Heart right ventricle (tissue), 16 donors: Measurements from ENCODE around the gene SOBP. TPM values are rescaled to one million over a fixed set of nuclear protein-coding genes. Genes with fewer than 3 reads are reported as not detected.

Experiments used
- ATAC-seq, 8 donors: fragments of 200-7000 bp; cut with Tn5 transposase; one replicate each; pipeline ENCODE4 v1.9.1; 2020; ENCODE audit warnings: mild to moderate bottlenecking in 8 of 8, moderate library complexity in 8 of 8, moderate number of reproducible peaks in 1 of 8
- DNase-seq, 2 donors: peaks; one replicate each; pipeline ENCODE4 v3.0.0-alpha.2; 2020
- H3K27ac ChIP-seq, 10 donors: fragments of 200-600 bp; sonication (generic) in 2 of 10; one replicate each; pipeline versions ENCODE4 v1.5.0 to v1.8.0; 2020 to 2022; ENCODE audit warnings: mild to moderate bottlenecking in 3 of 10
- H3K27me3 ChIP-seq, 7 donors: fragments of 200-600 bp; one replicate each; pipeline ENCODE4 v1.8.0; 2021 to 2022; ENCODE audit warnings: mild to moderate bottlenecking in 2 of 7
- H3K36me3 ChIP-seq, 9 donors: fragments of 200-600 bp; sonication (generic) in 1 of 9; one replicate each; pipeline versions ENCODE4 v1.5.0 to v1.8.0; 2020 to 2022; ENCODE audit warnings: mild to moderate bottlenecking in 2 of 9
- H3K4me1 ChIP-seq, 9 donors: fragments of 200-600 bp; sonication (generic) in 1 of 9; one replicate each; pipeline versions ENCODE4 v1.5.0 to v1.8.0; 2020 to 2022; ENCODE audit warnings: mild to moderate bottlenecking in 4 of 9
- H3K4me3 ChIP-seq, 10 donors: fragments of 200-600 bp; sonication (generic) in 2 of 10; one replicate each; pipeline versions ENCODE4 v1.5.0 to v1.8.0; 2020 to 2022; ENCODE audit warnings: mild to moderate bottlenecking in 7 of 10, moderate library complexity in 2 of 10
- H3K9me3 ChIP-seq, 11 donors: fragments of 200-600 bp in 10 of 11; sonication (generic) in 2 of 11; one replicate each; pipeline versions ENCODE4 v1.5.0 to v1.8.0; 2013 to 2022; ENCODE audit warnings: mild to moderate bottlenecking in 2 of 11, control low read depth in 1 of 11, moderate library complexity in 1 of 11
- WGBS, 2 donors: extraction: QIAGEN DNeasy Blood & Tissue Kit; methylation state at CpG; one replicate each; pipeline ENCODE4 v1.1.7; 2013; ENCODE audit warnings: inconsistent platforms in 1 of 2; 5-methylcytosine and 5-hydroxymethylcytosine counted together
- intact Hi-C, 10 donors: fragments of 100-400 bp; cut with DNase I; formaldehyde crosslinking; loops; one replicate each; pipeline versions ENCODE4 v1.11.1 to v1.14.2; 2022
- polyA plus RNA-seq, 2 donors: library from polyadenylated mRNA; stranded (reverse); fragments of 200-250 nt; gene quantifications; one replicate each; pipeline ENCODE4 v1.2.3, GENCODE V29; 2013
- total RNA-seq, 10 donors: library from RNA; stranded (reverse); fragmentation: NEBNext Ultra II Directional in 3 of 10; extraction: Animal tissue kit (Norgen Biotek cat#: 25700) in 3 of 10; gene quantifications; one replicate each; pipeline versions ENCODE4 v1.2.1 to v1.2.4, GENCODE V29; 2021 to 2023
- TF ChIP-seq, protein P1 (sequence below), 9 donors: fragments of 200-600 bp; sonication (generic) in 2 of 9; IDR thresholded peaks; one replicate each; pipeline versions ENCODE4 v1.5.0 to v1.8.0; 2021 to 2022; ENCODE audit warnings: antibody characterized with exemption in 9 of 9, mild to moderate bottlenecking in 5 of 9, moderate library complexity in 1 of 9
- donor health status: Arrhythmogenic right ventricular cardiomyopathy.
- donor health status: ischemic (EF 13 %, LVEDD 7.1; RV severe dilation, severe dysfunction).
- donor health status: healthy with polysubstance abuse.
- donor health status: DM: no; HTN: yes; CAD: no.
- donor health status: DM: no; HTN: no; CAD: no.
- donor health status: ischemic (EF 25% LVEDD 6.9; RV normal size, moderate dysfunction).
- donor health status: ischemic (EF 25% LVEDD 5.7; RV mildly dilated, moderate dysfunction).
- donor health status: healthy.
- donor health status: DM: yes; HTN: yes; CAD: no.
- donor health status: Ischemic cardiomyopathy.
- donor health status: ischemic (EF 35%, LVEDD 5.7; RV mildly dilated, moderate dysfunction).
- donor health status: nonischemic (EF 11% LVEDD 7.7; RV severe dilation, severe dysfunction).
- donor health status: DM: yes; HTN: yes; CAD: no.
- donor health status: PGD.
- donor health status: ischemic (EF 29% LVEDD 5.4; RV normal size, mild dysfunction).
- donor health status: nonischemic (EF 23%, LVEDD 6.1; RV moderate dilation, normal function).

The SOBP gene
- total and polyA plus RNA-seq, 12 donors, result 5.2 to 25.3 (median 18.2) TPM

DNA sequence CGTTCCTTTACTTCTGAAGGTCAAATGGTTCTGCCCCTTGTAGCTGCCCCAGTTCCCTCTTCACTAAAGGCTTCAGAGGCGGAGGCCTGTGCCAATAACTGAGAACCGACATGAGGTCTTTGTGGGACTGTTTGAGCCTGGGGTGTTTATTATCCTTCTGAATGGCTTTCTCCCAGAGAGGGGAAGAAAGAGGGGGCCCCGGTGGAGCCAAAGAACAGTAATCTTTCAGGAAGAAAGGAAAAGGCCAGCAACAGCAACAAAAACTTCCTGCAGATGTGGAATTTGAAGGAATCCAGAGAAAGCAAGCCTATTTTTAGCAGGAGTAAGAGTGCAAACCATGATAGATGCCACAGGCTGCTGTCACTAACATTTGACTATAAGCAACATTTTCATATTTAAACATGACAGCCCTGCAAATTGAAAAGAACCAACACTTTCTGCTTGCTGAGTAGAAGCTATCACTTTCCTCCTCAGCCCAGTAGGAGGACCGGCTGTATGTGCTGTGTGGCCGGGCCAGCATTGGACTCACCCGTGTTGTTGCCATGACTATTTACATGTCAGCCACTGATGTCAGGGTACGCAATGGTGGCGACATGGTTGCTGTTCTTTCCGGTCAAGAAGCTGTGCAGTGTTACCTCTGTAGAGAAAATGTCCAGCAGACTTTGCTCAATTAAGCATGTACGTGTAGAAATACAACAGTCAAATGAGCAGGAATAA lies 121.3 kb downstream of the SOBP start:
- peak overlapping the region; percentile 21 to 79 (median 56) for H3K27ac ChIP-seq
- H3K4me3 ChIP-seq, result no peak overlapping the region
- no peaks in the 10 kb centered on the region for H3K36me3 ChIP-seq
- DNase-seq, result peak in 1 of 2 donors; percentile 38
- TF ChIP-seq, protein P1, sequence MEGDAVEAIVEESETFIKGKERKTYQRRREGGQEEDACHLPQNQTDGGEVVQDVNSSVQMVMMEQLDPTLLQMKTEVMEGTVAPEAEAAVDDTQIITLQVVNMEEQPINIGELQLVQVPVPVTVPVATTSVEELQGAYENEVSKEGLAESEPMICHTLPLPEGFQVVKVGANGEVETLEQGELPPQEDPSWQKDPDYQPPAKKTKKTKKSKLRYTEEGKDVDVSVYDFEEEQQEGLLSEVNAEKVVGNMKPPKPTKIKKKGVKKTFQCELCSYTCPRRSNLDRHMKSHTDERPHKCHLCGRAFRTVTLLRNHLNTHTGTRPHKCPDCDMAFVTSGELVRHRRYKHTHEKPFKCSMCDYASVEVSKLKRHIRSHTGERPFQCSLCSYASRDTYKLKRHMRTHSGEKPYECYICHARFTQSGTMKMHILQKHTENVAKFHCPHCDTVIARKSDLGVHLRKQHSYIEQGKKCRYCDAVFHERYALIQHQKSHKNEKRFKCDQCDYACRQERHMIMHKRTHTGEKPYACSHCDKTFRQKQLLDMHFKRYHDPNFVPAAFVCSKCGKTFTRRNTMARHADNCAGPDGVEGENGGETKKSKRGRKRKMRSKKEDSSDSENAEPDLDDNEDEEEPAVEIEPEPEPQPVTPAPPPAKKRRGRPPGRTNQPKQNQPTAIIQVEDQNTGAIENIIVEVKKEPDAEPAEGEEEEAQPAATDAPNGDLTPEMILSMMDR (IDR thresholded peaks at IDR 0.05), result peak in 1 of 9 donors; percentile 7
- H3K9me3 ChIP-seq, result no peaks in the 10 kb centered on the region
- ATAC-seq, result peak in 7 of 8 donors; percentile 24 to 54 (median 41)
- H3K4me1 ChIP-seq, result peaks cover 9 to 80% (median 47%) of the 10 kb centered on the region in 9 donors
- 40 to 48% methylated on average over 11 of the region's 11 CpGs for WGBS, 2 donors
- H3K27me3 ChIP-seq, result no peaks in the 10 kb centered on the region
- intact Hi-C loops, result loop anchor here in 2 of 10 donors (5.0 kb wide), 1 partner anchor 119 kb away; the partner anchor contains the start of gene SOBP (in 2 of the 2)

DNA sequence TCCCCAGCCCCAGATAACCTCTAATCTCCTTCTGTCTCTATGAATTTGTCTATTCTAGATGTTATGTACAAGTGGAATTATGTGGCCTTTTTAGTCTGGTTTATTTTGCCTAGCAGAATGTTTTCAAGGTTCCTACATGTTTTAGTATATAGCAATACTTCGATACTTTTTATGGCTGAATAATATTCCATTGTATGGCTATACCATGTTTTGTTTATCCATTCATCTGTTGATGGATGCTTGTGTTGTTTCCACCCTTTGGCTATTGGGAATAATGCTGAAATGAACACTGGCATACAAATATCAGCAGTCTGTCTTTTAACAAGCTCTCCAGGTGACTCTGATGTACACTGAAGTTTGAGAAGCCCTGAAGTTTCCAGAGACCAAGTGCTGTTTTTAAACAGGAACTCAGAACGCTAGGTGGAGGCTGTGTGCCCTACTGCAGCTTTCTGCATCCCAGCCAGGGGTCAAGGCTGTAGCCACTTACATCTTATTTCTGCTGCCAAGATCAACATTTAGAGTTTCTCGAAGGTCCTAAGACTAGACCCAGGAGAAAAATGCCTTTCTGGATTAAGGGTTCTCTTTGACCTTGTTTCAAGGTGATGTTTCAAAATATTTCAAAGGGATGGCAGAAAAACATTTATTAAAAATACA lies 123.0 kb downstream of the SOBP start:
- TF ChIP-seq, protein P1 (IDR thresholded peaks at IDR 0.05), result peak in 3 of 9 donors; percentile 13 to 28 (median 23)
- H3K9me3 ChIP-seq, result no peaks in the 10 kb centered on the region
- H3K27ac ChIP-seq, result peak overlapping the region in 1 of 10 donors; percentile 12
- H3K27me3 ChIP-seq, result no peaks in the 10 kb centered on the region
- intact Hi-C loops, result loop anchor here in 2 of 10 donors (5.0 kb wide), 1 partner anchor 121 kb away; the partner anchor contains the start of gene SOBP (in 2 of the 2)
- DNase-seq, result no peak
- ATAC-seq, result peak in 1 of 8 donors; percentile 26
- peaks cover 0 to 66% (median 31%) of the 10 kb centered on the region in 9 donors for H3K4me1 ChIP-seq
- 72% methylated on average over 3 of the region's 3 CpGs for WGBS, 2 donors
- H3K36me3 ChIP-seq, result no peaks in the 10 kb centered on the region
- H3K4me3 ChIP-seq, result no peak overlapping the region

DNA sequence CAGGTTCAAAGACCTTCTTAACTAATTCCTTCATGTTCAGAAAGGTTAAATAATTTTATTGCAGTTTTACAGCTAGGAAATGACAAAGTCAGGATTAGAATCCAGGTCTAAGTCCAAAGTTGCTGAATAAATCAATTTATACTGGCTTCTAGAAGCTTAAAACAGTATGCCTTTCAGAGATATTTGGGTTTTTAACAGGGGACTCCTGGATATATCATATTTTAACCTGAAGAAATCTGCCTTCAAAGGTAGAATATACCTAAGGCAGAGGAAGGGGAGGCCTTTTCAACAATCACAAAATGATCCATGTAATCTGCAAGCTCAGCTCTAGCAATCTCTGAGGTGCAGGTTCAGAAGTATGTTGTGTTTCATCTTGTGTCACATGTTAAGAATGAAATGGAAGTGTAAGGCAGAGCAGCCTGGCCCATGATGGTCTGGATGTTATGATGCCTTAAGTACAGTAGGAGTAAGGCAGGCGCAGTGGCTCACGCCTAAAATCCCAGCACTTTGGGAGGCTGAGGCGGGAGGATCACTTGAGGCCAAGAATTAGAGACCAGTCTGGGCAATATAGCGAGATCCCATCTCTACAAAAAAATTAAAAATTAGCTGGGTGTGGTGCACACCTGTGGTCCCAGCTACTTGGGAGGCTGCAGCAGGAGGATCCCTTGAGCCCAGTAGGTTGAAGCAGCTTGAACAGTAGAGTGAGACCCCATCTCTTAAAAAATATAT lies 123.9 kb downstream of the SOBP start:
- DNase-seq (no peak), ATAC-seq (no peak)
- H3K4me1 ChIP-seq, result peaks cover 0 to 62% (median 31%) of the 10 kb centered on the region in 9 donors
- no peaks in the 10 kb centered on the region for H3K27me3 ChIP-seq
- WGBS, 2 donors, result 98% methylated on average over 4 of the region's 4 CpGs
- no peaks in the 10 kb centered on the region for H3K36me3 ChIP-seq
- intact Hi-C loops, result loop anchor here in 3 of 10 donors (2.0 to 5.0 kb wide), 2 partner anchors 39 to 122 kb away; partner anchors contain the start of gene SOBP (in 2 of the 3)
- H3K9me3 ChIP-seq, result no peaks in the 10 kb centered on the region
- peak overlapping the region in 1 of 10 donors; percentile 21 for H3K27ac ChIP-seq
- no peak overlapping the region for H3K4me3 ChIP-seq
- TF ChIP-seq, protein P1 (IDR thresholded peaks at IDR 0.05), result no peak

DNA sequence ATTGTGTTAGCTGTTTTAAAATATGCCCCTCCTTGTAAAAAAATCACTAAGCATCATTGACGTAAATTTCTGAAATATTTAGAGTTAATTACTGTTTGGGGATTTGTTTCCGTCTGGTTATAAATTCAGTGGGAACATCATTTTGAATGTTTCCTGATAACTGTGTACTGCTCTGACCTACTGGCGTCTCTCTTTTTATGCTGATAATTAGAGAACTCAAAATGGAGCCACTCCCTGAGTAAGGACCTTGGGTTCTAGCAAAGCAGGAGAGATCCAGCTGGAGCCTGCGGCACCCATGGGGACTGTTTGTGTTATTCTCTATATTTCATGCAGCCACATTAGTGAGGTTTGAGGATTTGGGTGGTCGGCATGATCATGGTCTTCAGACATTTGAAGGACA lies 124.9 kb downstream of the SOBP start:
- Histone ChIP-seq H3K4me3 (no peak overlapping the region), H3K9me3 (no peaks in the 10 kb centered on the region), H3K4me1 (peaks cover 0 to 55% (median 28%) of the 10 kb centered on the region in 9 donors), H3K27ac (peak overlapping the region in 2 of 10 donors; percentile 21 to 32), H3K36me3 (no peaks in the 10 kb centered on the region), H3K27me3 (no peaks in the 10 kb centered on the region)
- intact Hi-C loops, result loop anchor here in 3 of 10 donors (2.0 to 5.0 kb wide), 2 partner anchors 38 to 123 kb away; partner anchors contain the start of gene SOBP (in 2 of the 3)
- ATAC-seq, result peak in 3 of 8 donors; percentile 18 to 42 (median 24)
- 65% methylated on average over 5 of the region's 5 CpGs for WGBS, 2 donors
- TF ChIP-seq, protein P1 (IDR thresholded peaks at IDR 0.05), result no peak
- DNase-seq, result no peak
